ENCODE results near the gene CTU1.

CTU1 gene

DNA sequence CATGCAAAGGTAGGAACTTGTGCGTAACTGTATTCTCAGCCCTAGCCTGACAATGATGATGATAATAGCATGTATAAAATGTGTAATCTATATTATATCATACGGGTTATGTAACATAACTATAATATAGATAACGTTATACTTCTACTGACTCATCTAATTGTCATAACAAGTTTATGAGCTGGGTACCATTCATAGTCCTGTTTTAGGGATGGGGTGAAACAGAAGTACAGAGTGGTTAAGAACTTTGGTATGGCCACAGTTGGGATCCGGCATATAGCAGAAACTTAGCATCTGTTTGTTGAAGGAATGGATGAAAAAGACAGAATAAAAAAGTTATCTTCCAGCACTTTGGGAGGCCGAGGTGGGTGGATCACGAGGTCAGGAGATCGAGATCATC, 5.2 kb downstream of the CTU1 start:
- DNase-seq = no peak

DNA sequence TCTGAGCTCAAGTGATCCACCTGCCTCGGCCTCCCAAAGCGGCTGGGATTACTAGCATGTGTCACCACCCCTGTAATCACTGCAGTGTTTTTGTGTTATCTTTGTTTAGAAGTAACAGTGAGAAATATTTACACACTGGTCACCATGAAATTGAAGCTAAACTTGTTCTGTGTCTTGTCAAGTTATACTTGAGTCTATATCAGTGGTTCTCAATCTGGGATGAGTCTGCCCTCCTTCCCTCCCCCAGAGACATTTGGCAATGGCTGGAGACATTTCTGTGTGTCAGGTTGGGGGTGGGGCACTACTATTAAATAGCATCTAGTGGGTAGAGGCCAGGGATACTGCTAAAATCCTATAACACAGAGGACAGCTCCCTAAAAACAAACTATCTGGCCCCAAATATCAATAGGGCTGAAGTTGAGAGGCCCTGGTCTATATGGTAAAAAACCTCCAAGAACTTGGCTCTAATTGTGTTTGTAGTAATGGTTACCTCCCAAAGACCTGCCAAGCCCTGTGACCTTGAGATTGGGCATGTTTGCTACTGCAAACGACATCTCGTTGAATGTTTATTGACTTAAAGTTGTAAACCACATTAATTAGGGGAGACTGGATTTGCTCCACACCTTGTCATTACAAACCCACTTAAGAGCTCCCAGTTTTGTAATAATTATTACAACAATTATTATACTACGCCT, 6.9 kb downstream of the CTU1 start:
- DNase-seq = no peak

DNA sequence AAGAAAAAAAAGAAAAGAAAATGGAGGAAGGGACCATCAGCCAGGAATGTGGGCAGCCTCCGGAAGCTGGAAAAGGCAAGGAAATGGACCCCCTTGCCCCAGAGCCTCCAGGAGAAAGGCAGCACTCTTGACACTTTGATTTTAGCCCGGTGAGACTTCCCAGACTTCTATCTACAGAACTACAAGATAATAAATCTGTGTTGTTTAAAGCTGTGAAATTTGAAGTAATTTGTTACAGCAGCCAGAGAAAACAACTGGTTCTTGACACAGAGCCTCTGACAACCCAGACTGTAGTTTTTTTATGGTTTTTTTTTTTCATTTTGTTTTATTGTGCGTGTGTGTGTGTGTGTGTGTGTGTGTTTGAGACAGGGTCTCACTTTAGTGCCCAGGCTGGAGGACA, 7.6 kb downstream of the CTU1 start:
- no peak for DNase-seq

- DNase-seq = no peak
Measured at GRCh38 chr19:51099047-51099382, 9.2 kb downstream of the CTU1 start.

GRCh38 chr19:51098365-51099046, 9.7 kb downstream of the CTU1 start:
- peak; percentile 35 for DNase-seq

DNA sequence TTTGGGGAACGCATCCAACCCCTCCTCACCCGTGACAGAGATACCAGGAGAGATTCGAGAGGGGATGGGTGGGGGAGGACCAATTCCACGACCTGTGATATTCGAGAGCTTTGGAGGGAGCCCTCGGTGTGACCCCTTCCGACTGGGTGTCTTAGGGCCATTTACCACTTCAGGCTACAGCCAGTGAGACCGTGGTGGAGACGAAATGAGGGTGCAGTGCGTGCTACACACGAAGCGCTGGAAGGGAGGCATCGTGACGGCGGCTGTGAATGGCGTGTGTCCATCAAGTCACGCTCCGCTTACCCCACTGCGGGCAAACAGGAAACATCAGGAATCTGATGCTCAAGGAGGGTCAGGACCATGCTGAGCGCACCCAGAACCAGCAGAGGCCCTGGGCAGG, 10.4 kb downstream of the CTU1 start:
- DNase-seq = no peak

DNA sequence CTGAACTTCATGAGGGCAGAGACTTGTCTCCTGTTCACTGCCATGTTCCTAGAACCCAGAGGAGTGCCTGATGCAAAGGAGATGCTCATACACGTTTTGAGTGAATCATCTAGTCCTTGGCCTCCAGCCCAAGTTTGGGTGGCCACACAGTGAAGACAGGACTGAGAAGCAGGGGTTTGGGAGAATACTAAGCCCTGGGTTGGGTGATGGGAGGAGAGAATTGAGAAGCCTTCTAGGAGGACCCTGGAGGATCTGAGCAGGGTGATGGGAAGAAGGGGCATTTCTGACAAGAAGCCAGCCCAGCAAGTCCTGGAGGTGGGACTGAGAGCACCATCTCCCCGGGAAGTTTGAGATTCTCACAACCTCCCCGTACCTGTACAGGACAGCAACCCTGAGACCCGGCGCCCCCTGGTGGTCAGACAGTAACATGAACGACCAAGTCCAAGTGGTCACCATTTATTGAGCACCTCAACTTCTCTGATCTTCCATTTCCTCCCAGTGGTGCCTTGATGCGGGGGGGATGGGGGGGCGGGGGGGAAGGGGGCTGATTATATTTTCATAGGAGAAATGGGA, 11.0 kb downstream of the CTU1 start:
- DNase-seq = peak; percentile 71

GRCh38 chr19:51096473-51097165, 11.6 kb downstream of the CTU1 start:
- DNase-seq = no peak

DNA sequence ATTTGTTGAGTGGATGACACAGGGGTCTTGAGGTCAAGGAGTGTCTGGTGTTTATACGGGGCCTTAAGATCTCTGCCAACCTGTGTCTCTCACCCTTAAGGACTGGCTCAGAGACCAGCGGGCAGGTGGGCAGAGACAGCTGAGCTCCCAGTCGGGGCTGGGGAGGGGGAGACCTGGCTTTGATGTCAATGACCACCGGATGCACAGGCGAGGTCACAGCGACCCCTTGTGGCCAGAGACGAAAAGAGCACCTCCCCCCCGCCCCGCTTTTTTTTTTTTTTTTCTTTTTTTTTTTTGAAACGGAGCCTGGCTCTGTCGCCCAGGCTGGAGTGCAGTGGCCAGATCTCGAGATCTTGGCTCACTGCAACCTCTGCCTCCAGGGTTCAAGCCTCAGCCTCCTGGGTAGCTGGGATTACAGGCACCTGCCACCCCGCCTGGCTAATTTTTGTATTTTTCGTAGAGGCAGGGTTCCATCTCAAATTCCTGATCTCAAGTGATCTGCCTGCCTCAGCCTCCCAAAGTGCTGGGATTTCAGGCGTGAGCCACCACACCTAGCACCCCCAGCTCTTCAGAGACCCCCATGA, 13.4 kb downstream of the CTU1 start:
- DNase-seq = peak; percentile 20

- DNase-seq = no peak
Measured at GRCh38 chr19:51093510-51094345, 14.5 kb downstream of the CTU1 start.

DNA sequence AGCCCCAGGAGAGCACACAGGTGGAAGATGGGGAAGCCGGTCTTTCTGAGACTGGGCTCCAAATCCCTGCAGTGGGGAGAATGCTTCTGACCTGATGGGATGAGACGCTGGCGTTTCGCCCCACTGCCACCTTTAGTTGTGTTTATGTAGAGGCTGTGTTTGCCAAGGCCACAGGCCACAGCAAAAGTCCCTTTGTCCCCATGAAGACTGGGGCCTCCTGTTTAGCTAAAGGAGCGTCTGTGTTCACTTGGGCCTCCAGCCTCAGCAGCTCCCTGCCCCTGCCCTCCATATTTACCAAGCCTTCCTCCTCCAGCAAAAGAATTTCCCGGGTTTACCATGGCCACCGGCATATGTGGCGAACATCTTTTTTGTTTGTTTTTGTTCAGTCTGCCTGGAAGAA, 15.1 kb downstream of the CTU1 start:
- DNase-seq = no peak

DNA sequence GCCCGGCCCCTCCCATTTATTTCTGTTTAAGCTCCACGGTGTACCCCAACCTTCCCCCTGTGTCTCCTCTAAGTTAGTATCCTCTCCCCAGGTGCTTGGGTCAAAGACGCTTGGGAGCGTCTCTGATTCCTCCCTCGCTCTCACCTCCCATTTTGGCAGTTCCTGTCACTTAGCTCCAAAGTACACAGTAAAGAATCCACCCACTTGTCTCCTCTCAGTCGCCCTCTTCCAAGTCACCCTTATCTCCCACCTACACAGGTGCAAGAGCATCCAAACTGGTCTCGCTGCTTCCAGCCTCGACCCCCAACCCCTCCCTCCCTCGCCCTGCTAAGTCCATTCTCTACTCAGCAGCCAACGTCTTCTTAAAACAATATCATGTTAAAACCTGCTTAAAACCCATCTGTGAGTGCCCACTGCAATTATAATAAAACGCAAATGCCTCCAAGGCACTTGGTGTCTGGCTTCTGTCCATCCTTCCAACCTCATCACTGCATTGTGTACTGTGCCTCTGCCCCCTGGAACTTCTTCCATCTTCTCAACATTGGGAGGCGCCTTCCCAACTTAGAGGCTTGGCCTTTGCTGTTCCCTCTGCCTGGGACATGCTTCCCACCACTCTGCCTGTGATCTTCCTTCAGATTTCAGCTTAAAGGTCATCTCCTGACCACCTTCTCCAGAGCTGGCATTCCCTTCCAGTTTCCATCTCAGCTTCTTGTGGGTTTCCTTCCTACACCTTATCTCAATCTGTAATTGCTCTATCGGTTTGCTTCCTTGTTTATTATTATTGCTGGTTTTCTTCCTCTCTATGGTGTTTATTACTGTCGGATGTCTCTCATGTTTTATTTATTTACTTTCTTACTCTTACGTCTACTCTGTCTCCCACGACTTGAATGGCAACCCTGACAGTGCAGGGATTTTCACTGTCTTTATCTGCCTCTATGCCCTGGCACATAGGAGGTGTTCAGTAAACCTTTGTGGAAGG, 16.0 kb downstream of the CTU1 start:
- DNase-seq = no peak

- no peak for DNase-seq
Measured at GRCh38 chr19:51091126-51091525, 17.1 kb downstream of the CTU1 start.

DNA sequence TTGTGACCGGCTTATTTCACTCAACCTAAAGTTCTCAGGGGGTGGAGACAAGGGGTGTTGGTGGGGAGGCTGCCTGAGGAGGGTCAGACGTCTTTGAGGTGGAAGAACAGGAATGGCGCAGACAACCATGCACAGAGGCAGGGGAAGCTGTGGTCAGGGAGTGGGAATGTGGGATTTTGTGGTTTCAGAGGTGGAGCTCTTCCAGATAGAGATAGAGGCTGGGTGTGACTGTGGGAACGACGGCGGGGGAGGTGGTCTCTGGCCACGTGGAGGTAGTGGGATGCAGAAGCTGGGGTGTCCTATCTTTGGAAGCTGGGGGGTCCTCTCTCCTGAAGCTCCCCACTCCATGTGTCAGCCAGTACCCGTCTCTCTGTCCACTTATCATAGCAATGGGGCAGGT, 17.7 kb downstream of the CTU1 start:
- no peak for DNase-seq

GRCh38 chr19:51089786-51090185, 18.4 kb downstream of the CTU1 start:
- no peak for DNase-seq

DNA sequence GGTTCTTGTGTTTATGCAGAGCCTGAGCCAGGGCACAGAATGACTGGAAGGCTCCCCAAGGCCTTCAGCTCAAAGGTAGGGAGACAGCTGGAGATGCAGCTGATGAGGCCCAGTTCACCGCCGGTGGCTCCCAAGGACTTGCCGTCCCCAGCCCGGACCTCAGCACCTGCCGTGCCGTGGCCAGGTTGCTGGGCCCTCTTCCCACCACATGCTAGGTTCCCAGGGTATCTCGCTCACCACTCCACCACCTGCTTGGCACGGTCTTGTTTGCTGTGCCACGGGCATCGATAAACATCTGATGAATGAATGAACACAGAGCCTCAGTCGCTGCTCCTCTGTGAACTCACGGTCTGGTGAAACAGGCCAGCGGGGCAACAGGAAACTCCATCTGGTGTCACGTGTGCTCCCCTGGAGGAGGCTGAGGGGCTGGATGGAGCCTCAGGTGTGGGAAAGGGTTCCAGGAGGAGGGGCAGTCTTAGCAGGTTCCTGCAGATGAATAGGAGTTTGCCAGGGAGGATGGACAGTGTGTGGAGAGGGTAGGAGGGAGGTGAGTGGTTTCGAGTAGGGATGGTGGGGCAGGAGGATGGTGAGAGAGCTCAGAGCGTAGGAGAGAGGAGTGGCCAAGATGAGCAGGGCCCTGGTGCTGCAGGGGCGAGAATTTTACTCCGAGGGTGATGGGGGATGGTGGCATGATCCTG, 21.9 kb downstream of the CTU1 start:
- no peak for DNase-seq

- no peak for DNase-seq
Measured at GRCh38 chr19:51084505-51084904, 23.7 kb downstream of the CTU1 start.

GRCh38 chr19:51083783-51084182, 24.4 kb downstream of the CTU1 start:
- no peak for DNase-seq

DNA sequence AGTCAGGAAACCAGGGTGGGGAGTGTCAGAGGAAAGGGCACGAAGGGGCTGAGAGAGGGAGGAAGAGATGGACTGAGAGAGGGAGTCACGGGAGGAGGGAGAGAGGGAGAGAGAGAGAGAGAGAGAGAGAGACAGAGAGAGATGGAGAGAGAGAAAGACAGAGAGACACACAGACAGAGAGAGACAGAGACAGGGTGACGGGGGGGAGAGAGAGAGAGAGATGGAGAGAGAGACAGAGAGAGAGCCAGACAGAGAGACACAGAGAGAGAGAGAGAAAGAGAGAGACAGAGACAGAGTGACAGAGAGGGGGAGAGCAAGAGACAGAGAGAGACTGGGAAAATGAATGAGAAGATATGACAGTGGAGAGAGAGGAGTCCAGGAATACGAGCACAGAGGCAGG, 25.0 kb downstream of the CTU1 start:
- DNase-seq = no peak

DNA sequence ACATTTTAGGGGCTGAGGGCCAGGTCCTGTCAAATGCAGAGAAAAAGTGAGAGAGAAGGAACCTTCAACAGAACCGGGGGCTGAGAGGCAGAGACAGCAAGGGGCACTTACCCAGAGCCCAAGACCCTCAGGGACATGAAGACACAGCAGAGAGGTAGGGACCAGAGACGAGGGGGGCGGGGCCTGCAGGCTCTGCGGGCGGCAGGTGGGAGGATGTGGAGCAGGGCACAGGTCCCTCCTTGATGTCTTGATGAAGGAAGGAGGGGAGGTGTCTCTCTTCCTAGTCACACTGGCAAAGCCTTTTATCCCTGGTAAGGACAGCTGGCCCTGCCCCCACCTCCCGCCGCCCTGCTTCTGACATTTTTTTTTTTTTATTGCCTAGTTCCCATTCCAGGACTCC, 25.6 kb downstream of the CTU1 start, which contains the start of gene KLK14:
KLK14 (minus strand) TSS at position 277 of the 400 bp plus-strand sequence; CDS start at position 4, 273 bp downstream.
- no peak for DNase-seq

GRCh38 chr19:51081476-51081875, 26.7 kb downstream of the CTU1 start:
- DNase-seq = no peak

All from activated naive CD4-positive, alpha-beta T cell treated with Interleukin-2 at 50 U/mL for 16 hours (primary cell).